ENCODE data around the gene C17orf58. TPM values are rescaled to one million over a fixed set of nuclear protein-coding genes. Genes with fewer than 3 reads are reported as not detected.

The C17orf58 gene
- total RNA-seq, 2 donors from 2014 or later, result 22.0 to 22.7 TPM

- no peaks in the 10 kb centered on the region for H3K27me3 ChIP-seq (replicated peaks; ENCODE audit: insufficient read depth)
- peaks cover 0 to 5% of the 10 kb centered on the region in 2 donors for H3K36me3 ChIP-seq
- intact Hi-C loops (cut with DNase I), result no loop called here
- DNase-seq (ENCODE audit: low spot score), result no peak
- WGBS, result 97% methylated on average over 2 of the region's 2 CpGs
- no peak overlapping the region for H3K4me3 ChIP-seq
- peaks cover 3% of the 10 kb centered on the region for H3K4me1 ChIP-seq (replicated peaks)
- TF ChIP-seq, protein P1, sequence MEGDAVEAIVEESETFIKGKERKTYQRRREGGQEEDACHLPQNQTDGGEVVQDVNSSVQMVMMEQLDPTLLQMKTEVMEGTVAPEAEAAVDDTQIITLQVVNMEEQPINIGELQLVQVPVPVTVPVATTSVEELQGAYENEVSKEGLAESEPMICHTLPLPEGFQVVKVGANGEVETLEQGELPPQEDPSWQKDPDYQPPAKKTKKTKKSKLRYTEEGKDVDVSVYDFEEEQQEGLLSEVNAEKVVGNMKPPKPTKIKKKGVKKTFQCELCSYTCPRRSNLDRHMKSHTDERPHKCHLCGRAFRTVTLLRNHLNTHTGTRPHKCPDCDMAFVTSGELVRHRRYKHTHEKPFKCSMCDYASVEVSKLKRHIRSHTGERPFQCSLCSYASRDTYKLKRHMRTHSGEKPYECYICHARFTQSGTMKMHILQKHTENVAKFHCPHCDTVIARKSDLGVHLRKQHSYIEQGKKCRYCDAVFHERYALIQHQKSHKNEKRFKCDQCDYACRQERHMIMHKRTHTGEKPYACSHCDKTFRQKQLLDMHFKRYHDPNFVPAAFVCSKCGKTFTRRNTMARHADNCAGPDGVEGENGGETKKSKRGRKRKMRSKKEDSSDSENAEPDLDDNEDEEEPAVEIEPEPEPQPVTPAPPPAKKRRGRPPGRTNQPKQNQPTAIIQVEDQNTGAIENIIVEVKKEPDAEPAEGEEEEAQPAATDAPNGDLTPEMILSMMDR (IDR thresholded peaks at IDR 0.05), result no peak
- TF ChIP-seq POLR2AphosphoS5 (IDR thresholded peaks at IDR 0.05) (no peak), POLR2A (IDR thresholded peaks at IDR 0.05) (no peak)
- no peak overlapping the region for H3K27ac ChIP-seq
- H3K9me3 ChIP-seq, result no peaks in the 10 kb centered on the region
Observed at GRCh38 chr17:67950945-67951344, 45.3 kb downstream of the C17orf58 start.

- H3K27ac ChIP-seq, result no peak overlapping the region
- peaks cover 3% of the 10 kb centered on the region for H3K4me1 ChIP-seq (replicated peaks)
- TF ChIP-seq, protein P1 (IDR thresholded peaks at IDR 0.05), result no peak
- TF ChIP-seq POLR2AphosphoS5 (IDR thresholded peaks at IDR 0.05), result no peak
- no peak for TF ChIP-seq POLR2A (IDR thresholded peaks at IDR 0.05)
- H3K4me3 ChIP-seq, result no peak overlapping the region
- H3K36me3 ChIP-seq, result peaks cover 3 to 25% of the 10 kb centered on the region in 2 donors
- H3K9me3 ChIP-seq, result no peaks in the 10 kb centered on the region
- no peaks in the 10 kb centered on the region for H3K27me3 ChIP-seq (replicated peaks; ENCODE audit: insufficient read depth)
- intact Hi-C loops (cut with DNase I), result no loop called here
- no peak for DNase-seq (ENCODE audit: low spot score)
- 90% methylated on average over 5 of the region's 5 CpGs for WGBS
Observed at GRCh38 chr17:67947325-67947813, 48.9 kb downstream of the C17orf58 start.

GRCh38 chr17:67946513-67946912 is 49.8 kb downstream of the C17orf58 start:
- intact Hi-C loops (cut with DNase I), result no loop called here
- DNase-seq (ENCODE audit: low spot score), result no peak
- TF ChIP-seq, protein P1 (IDR thresholded peaks at IDR 0.05), result no peak
- TF ChIP-seq POLR2A (IDR thresholded peaks at IDR 0.05) (no peak), POLR2AphosphoS5 (IDR thresholded peaks at IDR 0.05) (no peak)
- peaks cover 3 to 27% of the 10 kb centered on the region in 2 donors for H3K36me3 ChIP-seq
- H3K9me3 ChIP-seq, result no peaks in the 10 kb centered on the region
- no peak overlapping the region for H3K27ac ChIP-seq
- H3K4me3 ChIP-seq, result no peak overlapping the region
- H3K27me3 ChIP-seq (replicated peaks; ENCODE audit: insufficient read depth), result no peaks in the 10 kb centered on the region
- H3K4me1 ChIP-seq (replicated peaks), result peaks cover 3% of the 10 kb centered on the region

DNA sequence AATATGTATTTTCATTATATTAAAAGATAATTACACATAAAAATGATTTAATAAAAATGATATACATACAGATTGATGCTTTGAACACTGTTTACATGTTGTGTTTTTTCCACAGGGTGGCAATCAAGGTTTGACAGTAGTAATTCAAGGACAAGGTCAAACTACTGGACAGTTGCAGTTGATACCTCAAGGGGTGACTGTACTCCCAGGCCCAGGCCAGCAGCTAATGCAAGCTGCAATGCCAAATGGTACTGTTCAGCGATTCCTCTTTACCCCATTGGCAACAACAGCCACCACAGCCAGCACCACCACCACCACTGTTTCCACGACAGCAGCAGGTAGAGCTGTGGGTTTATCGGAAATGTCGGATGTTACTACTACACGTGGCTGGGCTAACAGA is 52.2 kb downstream of the C17orf58 start:
- Histone ChIP-seq H3K27ac (no peak overlapping the region), H3K27me3 (replicated peaks; ENCODE audit: insufficient read depth) (no peaks in the 10 kb centered on the region), H3K4me1 (replicated peaks) (peaks cover 3% of the 10 kb centered on the region), H3K36me3 (peaks cover 3 to 26% of the 10 kb centered on the region in 2 donors), H3K9me3 (no peaks in the 10 kb centered on the region), H3K4me3 (no peak overlapping the region)
- DNase-seq (ENCODE audit: low spot score), result no peak
- intact Hi-C loops (cut with DNase I), result no loop called here
- TF ChIP-seq POLR2A (IDR thresholded peaks at IDR 0.05) (no peak), POLR2AphosphoS5 (IDR thresholded peaks at IDR 0.05) (no peak)
- TF ChIP-seq, protein P1 (IDR thresholded peaks at IDR 0.05), result no peak
- WGBS, result 94% methylated on average over 5 of the region's 5 CpGs

- TF ChIP-seq POLR2AphosphoS5 (IDR thresholded peaks at IDR 0.05) (no peak), POLR2A (IDR thresholded peaks at IDR 0.05) (no peak)
- TF ChIP-seq, protein P1 (IDR thresholded peaks at IDR 0.05), result peak in 1 of 4 experiments; percentile 23
- H3K4me3 ChIP-seq, result no peak overlapping the region
- DNase-seq (ENCODE audit: low spot score), result no peak
- WGBS, result 79% methylated on average over 3 of the region's 3 CpGs
- intact Hi-C loops (cut with DNase I), result no loop called here
- no peaks in the 10 kb centered on the region for H3K4me1 ChIP-seq (replicated peaks)
- H3K27ac ChIP-seq, result no peak overlapping the region
- H3K36me3 ChIP-seq, result peaks cover 3 to 22% of the 10 kb centered on the region in 2 donors
- H3K9me3 ChIP-seq, result no peaks in the 10 kb centered on the region
- no peaks in the 10 kb centered on the region for H3K27me3 ChIP-seq (replicated peaks; ENCODE audit: insufficient read depth)
Observed at GRCh38 chr17:67942810-67943209, 53.5 kb downstream of the C17orf58 start.
